ENCODE measurements around the gene PRKCE.
"Not testable (repeated sequence)": the region's sequence is repeated elsewhere in the genome, so short reads cannot be mapped to it uniquely, and the experiment has no call there.

PRKCE gene

GRCh38 chr2:45889053-45889452, 237.6 kb downstream of the PRKCE start:
- Histone ChIP-seq H3K4me1 (ENCODE audit: control insufficient read depth, low read depth, low read length) (no peaks in the 10 kb centered on the region), H3K36me3 (ENCODE audit: control insufficient read depth, insufficient read depth, low read length) (no peaks in the 10 kb centered on the region), H2BK5ac (ENCODE audit: low read length) (no peak overlapping the region), H3K56ac (ENCODE audit: low read length) (no peak overlapping the region), H2BK15ac (replicated peaks; ENCODE audit: low read depth) (no peak overlapping the region), H3K79me1 (ENCODE audit: low read length) (no peaks in the 10 kb centered on the region), H4K8ac (ENCODE audit: low read depth, low read length) (no peak overlapping the region), H3K23ac (ENCODE audit: low read length) (no peak overlapping the region), H3K9ac (ENCODE audit: low read length) (no peak overlapping the region), H3K4ac (ENCODE audit: low read depth, low read length) (no peak overlapping the region), H3K79me2 (ENCODE audit: control insufficient read depth, insufficient read depth, low read length) (no peaks in the 10 kb centered on the region), H2AK5ac (ENCODE audit: low read length) (no peak overlapping the region), H4K5ac (ENCODE audit: low read length) (no peak overlapping the region), H3K18ac (ENCODE audit: low read length) (no peak overlapping the region), H3K4me3 (ENCODE audit: low read length) (no peak overlapping the region), H3K27me3 (ENCODE audit: insufficient read depth, low read length, poor library complexity) (no peaks in the 10 kb centered on the region), H2BK120ac (ENCODE audit: low read depth, low read length) (no peak overlapping the region), H3K27ac (ENCODE audit: low read depth, low read length) (no peak overlapping the region), H3K4me2 (ENCODE audit: low read length) (no peak overlapping the region)
- WGBS (ENCODE audit: extremely low coverage, insufficient coverage, low lambda C conversion rate), result no CpG with 5 or more reads among the region's 8 CpGs
- DNase-seq, result peak; percentile 56

GRCh38 chr2:45889620-45890370, 238.3 kb downstream of the PRKCE start:
- no peak overlapping the region for H2BK15ac ChIP-seq (replicated peaks; ENCODE audit: low read depth)
- no peak overlapping the region for H2AK5ac ChIP-seq (ENCODE audit: low read length)
- no peaks in the 10 kb centered on the region for H3K79me1 ChIP-seq (ENCODE audit: low read length)
- H4K5ac ChIP-seq (ENCODE audit: low read length), result no peak overlapping the region
- H3K4me2 ChIP-seq (ENCODE audit: low read length), result no peak overlapping the region
- no peak overlapping the region for H3K9ac ChIP-seq (ENCODE audit: low read length)
- no peak overlapping the region for H3K56ac ChIP-seq (ENCODE audit: low read length)
- H3K36me3 ChIP-seq (ENCODE audit: control insufficient read depth, insufficient read depth, low read length), result no peaks in the 10 kb centered on the region
- H4K8ac ChIP-seq (ENCODE audit: low read depth, low read length), result no peak overlapping the region
- no CpG with 5 or more reads among the region's 7 CpGs for WGBS (ENCODE audit: extremely low coverage, insufficient coverage, low lambda C conversion rate)
- H3K4me3 ChIP-seq (ENCODE audit: low read length), result no peak overlapping the region
- no peaks in the 10 kb centered on the region for H3K79me2 ChIP-seq (ENCODE audit: control insufficient read depth, insufficient read depth, low read length)
- DNase-seq, result no peak
- no peak overlapping the region for H3K27ac ChIP-seq (ENCODE audit: low read depth, low read length)
- H3K4ac ChIP-seq (ENCODE audit: low read depth, low read length), result no peak overlapping the region
- no peak overlapping the region for H3K18ac ChIP-seq (ENCODE audit: low read length)
- no peak overlapping the region for H2BK120ac ChIP-seq (ENCODE audit: low read depth, low read length)
- H3K23ac ChIP-seq (ENCODE audit: low read length), result no peak overlapping the region
- H2BK5ac ChIP-seq (ENCODE audit: low read length), result no peak overlapping the region
- H3K27me3 ChIP-seq (ENCODE audit: insufficient read depth, low read length, poor library complexity), result no peaks in the 10 kb centered on the region
- H3K4me1 ChIP-seq (ENCODE audit: control insufficient read depth, low read depth, low read length), result no peaks in the 10 kb centered on the region

DNA sequence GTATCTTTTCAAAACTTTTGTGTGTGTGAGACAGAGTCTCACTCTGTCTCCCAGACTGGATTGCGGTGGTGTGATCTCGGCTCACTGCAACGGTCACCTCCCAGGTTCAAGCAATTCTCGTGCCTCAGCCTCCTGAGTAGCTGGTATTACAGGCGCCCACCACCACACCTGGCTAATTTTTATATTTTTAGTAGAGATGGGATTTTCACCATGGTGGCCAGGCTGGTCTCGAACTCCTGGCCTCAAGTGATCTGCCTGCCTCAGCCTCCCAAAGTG, 238.8 kb downstream of the PRKCE start:
- H2BK5ac ChIP-seq (ENCODE audit: low read length); H3K56ac ChIP-seq (ENCODE audit: low read length): not testable (repeated sequence)

GRCh38 chr2:45890819-45891218, 239.3 kb downstream of the PRKCE start:
- H3K4me1 ChIP-seq (ENCODE audit: control insufficient read depth, low read depth, low read length), result no peaks in the 10 kb centered on the region
- H3K4me2 ChIP-seq (ENCODE audit: low read length), result no peak overlapping the region
- no peak overlapping the region for H3K18ac ChIP-seq (ENCODE audit: low read length)
- no peak overlapping the region for H3K4ac ChIP-seq (ENCODE audit: low read depth, low read length)
- H3K23ac ChIP-seq (ENCODE audit: low read length), result no peak overlapping the region
- no peak overlapping the region for H4K5ac ChIP-seq (ENCODE audit: low read length)
- WGBS (ENCODE audit: extremely low coverage, insufficient coverage, low lambda C conversion rate), result no CpG with 5 or more reads among the region's 5 CpGs
- no peak overlapping the region for H3K9ac ChIP-seq (ENCODE audit: low read length)
- no peak overlapping the region for H3K56ac ChIP-seq (ENCODE audit: low read length)
- no peaks in the 10 kb centered on the region for H3K36me3 ChIP-seq (ENCODE audit: control insufficient read depth, insufficient read depth, low read length)
- no peak overlapping the region for H2BK5ac ChIP-seq (ENCODE audit: low read length)
- H2BK120ac ChIP-seq (ENCODE audit: low read depth, low read length), result no peak overlapping the region
- H2BK15ac ChIP-seq (replicated peaks; ENCODE audit: low read depth), result no peak overlapping the region
- H3K79me1 ChIP-seq (ENCODE audit: low read length), result no peaks in the 10 kb centered on the region
- no peak overlapping the region for H4K8ac ChIP-seq (ENCODE audit: low read depth, low read length)
- no peaks in the 10 kb centered on the region for H3K27me3 ChIP-seq (ENCODE audit: insufficient read depth, low read length, poor library complexity)
- H2AK5ac ChIP-seq (ENCODE audit: low read length), result no peak overlapping the region
- H3K79me2 ChIP-seq (ENCODE audit: control insufficient read depth, insufficient read depth, low read length), result no peaks in the 10 kb centered on the region
- no peak for DNase-seq
- H3K27ac ChIP-seq (ENCODE audit: low read depth, low read length), result no peak overlapping the region
- H3K4me3 ChIP-seq (ENCODE audit: low read length), result no peak overlapping the region

More for the DNA sequence above, 238.8 kb downstream of the PRKCE start:
- not testable (repeated sequence) for H3K4me1 ChIP-seq (ENCODE audit: control insufficient read depth, low read depth, low read length); H4K8ac ChIP-seq (ENCODE audit: low read depth, low read length); DNase-seq; H2AK5ac ChIP-seq (ENCODE audit: low read length); H3K4ac ChIP-seq (ENCODE audit: low read depth, low read length); H3K79me1 ChIP-seq (ENCODE audit: low read length); H3K79me2 ChIP-seq (ENCODE audit: control insufficient read depth, insufficient read depth, low read length); H3K18ac ChIP-seq (ENCODE audit: low read length); H2BK15ac ChIP-seq (replicated peaks; ENCODE audit: low read depth); H3K23ac ChIP-seq (ENCODE audit: low read length); H4K5ac ChIP-seq (ENCODE audit: low read length); H3K4me3 ChIP-seq (ENCODE audit: low read length); H3K4me2 ChIP-seq (ENCODE audit: low read length); H3K9ac ChIP-seq (ENCODE audit: low read length); H3K27me3 ChIP-seq (ENCODE audit: insufficient read depth, low read length, poor library complexity); H3K27ac ChIP-seq (ENCODE audit: low read depth, low read length); H3K36me3 ChIP-seq (ENCODE audit: control insufficient read depth, insufficient read depth, low read length); H2BK120ac ChIP-seq (ENCODE audit: low read depth, low read length)
- WGBS (ENCODE audit: extremely low coverage, insufficient coverage, low lambda C conversion rate), result no CpG with 5 or more reads among the region's 6 CpGs

- H3K4me3 ChIP-seq (ENCODE audit: low read length), result no peak overlapping the region
- no peak overlapping the region for H3K4ac ChIP-seq (ENCODE audit: low read depth, low read length)
- no peaks in the 10 kb centered on the region for H3K36me3 ChIP-seq (ENCODE audit: control insufficient read depth, insufficient read depth, low read length)
- H2BK120ac ChIP-seq (ENCODE audit: low read depth, low read length), result no peak overlapping the region
- H3K79me2 ChIP-seq (ENCODE audit: control insufficient read depth, insufficient read depth, low read length), result no peaks in the 10 kb centered on the region
- H3K56ac ChIP-seq (ENCODE audit: low read length), result no peak overlapping the region
- no CpG with 5 or more reads among the region's 8 CpGs for WGBS (ENCODE audit: extremely low coverage, insufficient coverage, low lambda C conversion rate)
- H2BK5ac ChIP-seq (ENCODE audit: low read length), result no peak overlapping the region
- no peaks in the 10 kb centered on the region for H3K27me3 ChIP-seq (ENCODE audit: insufficient read depth, low read length, poor library complexity)
- H3K4me1 ChIP-seq (ENCODE audit: control insufficient read depth, low read depth, low read length), result no peaks in the 10 kb centered on the region
- no peak overlapping the region for H3K9ac ChIP-seq (ENCODE audit: low read length)
- DNase-seq, result no peak
- H3K27ac ChIP-seq (ENCODE audit: low read depth, low read length), result no peak overlapping the region
- H2AK5ac ChIP-seq (ENCODE audit: low read length), result no peak overlapping the region
- H4K5ac ChIP-seq (ENCODE audit: low read length), result no peak overlapping the region
- no peak overlapping the region for H2BK15ac ChIP-seq (replicated peaks; ENCODE audit: low read depth)
- no peak overlapping the region for H3K4me2 ChIP-seq (ENCODE audit: low read length)
- H3K79me1 ChIP-seq (ENCODE audit: low read length), result no peaks in the 10 kb centered on the region
- H3K23ac ChIP-seq (ENCODE audit: low read length), result no peak overlapping the region
- no peak overlapping the region for H4K8ac ChIP-seq (ENCODE audit: low read depth, low read length)
- no peak overlapping the region for H3K18ac ChIP-seq (ENCODE audit: low read length)
These were observed 240.4 kb downstream of the PRKCE start for GRCh38 chr2:45891719-45892424.

DNA sequence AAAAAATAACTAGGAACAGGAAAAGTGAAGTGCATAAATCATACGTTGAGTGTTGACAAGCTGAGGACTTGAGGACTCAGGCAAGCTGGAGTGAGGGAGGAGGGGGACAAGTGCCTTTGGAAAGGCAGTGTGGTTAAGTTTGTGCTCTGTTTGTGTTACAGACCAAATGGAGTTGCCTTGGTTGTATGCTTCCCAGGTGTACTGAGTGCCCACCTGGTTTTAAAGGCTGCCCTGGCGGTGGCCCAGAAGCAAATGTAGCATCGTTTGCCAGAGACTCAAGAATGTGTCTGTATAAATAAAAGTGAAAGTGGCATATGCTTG, 240.9 kb downstream of the PRKCE start:
- no peak overlapping the region for H4K5ac ChIP-seq (ENCODE audit: low read length)
- H3K36me3 ChIP-seq (ENCODE audit: control insufficient read depth, insufficient read depth, low read length), result no peaks in the 10 kb centered on the region
- H3K27ac ChIP-seq (ENCODE audit: low read depth, low read length), result no peak overlapping the region
- H2AK5ac ChIP-seq (ENCODE audit: low read length), result no peak overlapping the region
- H3K4me2 ChIP-seq (ENCODE audit: low read length), result no peak overlapping the region
- no peaks in the 10 kb centered on the region for H3K79me1 ChIP-seq (ENCODE audit: low read length)
- H3K18ac ChIP-seq (ENCODE audit: low read length), result no peak overlapping the region
- DNase-seq, result no peak
- H4K8ac ChIP-seq (ENCODE audit: low read depth, low read length), result no peak overlapping the region
- H3K4ac ChIP-seq (ENCODE audit: low read depth, low read length), result no peak overlapping the region
- H3K4me1 ChIP-seq (ENCODE audit: control insufficient read depth, low read depth, low read length), result no peaks in the 10 kb centered on the region
- H3K23ac ChIP-seq (ENCODE audit: low read length), result no peak overlapping the region
- no peak overlapping the region for H3K9ac ChIP-seq (ENCODE audit: low read length)
- H3K27me3 ChIP-seq (ENCODE audit: insufficient read depth, low read length, poor library complexity), result no peaks in the 10 kb centered on the region
- H2BK120ac ChIP-seq (ENCODE audit: low read depth, low read length), result no peak overlapping the region
- no peaks in the 10 kb centered on the region for H3K79me2 ChIP-seq (ENCODE audit: control insufficient read depth, insufficient read depth, low read length)
- no peak overlapping the region for H3K56ac ChIP-seq (ENCODE audit: low read length)
- H2BK5ac ChIP-seq (ENCODE audit: low read length), result no peak overlapping the region
- H3K4me3 ChIP-seq (ENCODE audit: low read length), result no peak overlapping the region
- WGBS (ENCODE audit: extremely low coverage, insufficient coverage, low lambda C conversion rate), result no CpG with 5 or more reads among the region's 3 CpGs
- no peak overlapping the region for H2BK15ac ChIP-seq (replicated peaks; ENCODE audit: low read depth)
